DMS53 treated with DMSO at 0.1 percent for 48 hours (cell line): ENCODE results near the gene GALNT17.
"Not testable (repeated sequence)": the region's sequence is repeated elsewhere in the genome, so short reads cannot be mapped to it uniquely, and the experiment has no call there.

Experiments used
- DNase-seq: peaks from one replicate; lab custom pipeline; 2025; ENCODE audit not compliant: unreplicated experiment; lab: John Stamatoyannopoulos, UW

The GALNT17 gene

GRCh38 chr7:71733107-71733870, 601.3 kb downstream of the GALNT17 start:
- DNase-seq: peak; percentile 23

GRCh38 chr7:71735961-71736556, 604.1 kb downstream of the GALNT17 start:
- peak; percentile 54 for DNase-seq

GRCh38 chr7:71737931-71738540, 606.1 kb downstream of the GALNT17 start:
- not testable (repeated sequence) for DNase-seq

GRCh38 chr7:71739520-71740173, 607.7 kb downstream of the GALNT17 start:
- no peak for DNase-seq

GRCh38 chr7:71740174-71740560, 608.2 kb downstream of the GALNT17 start:
- DNase-seq: no peak

- no peak for DNase-seq
Observed at GRCh38 chr7:71746006-71746405, 614.1 kb downstream of the GALNT17 start.

- DNase-seq: no peak
Observed at GRCh38 chr7:71750290-71750689, 618.3 kb downstream of the GALNT17 start.

- DNase-seq: no peak
Observed at GRCh38 chr7:71752171-71752935, 620.4 kb downstream of the GALNT17 start.

- no peak for DNase-seq
Observed at GRCh38 chr7:71753236-71753635, 621.3 kb downstream of the GALNT17 start.

- DNase-seq: no peak
Observed at GRCh38 chr7:71753956-71754664, 622.2 kb downstream of the GALNT17 start.

- no peak for DNase-seq
Observed at GRCh38 chr7:71754828-71755227, 622.9 kb downstream of the GALNT17 start.

- DNase-seq: no peak
Observed at GRCh38 chr7:71761336-71761735, 629.4 kb downstream of the GALNT17 start.
